K562 (cell line): ENCODE measurements around the gene CXCL1. TPM values are rescaled to one million over a fixed set of nuclear protein-coding genes. Genes with fewer than 3 reads are reported as not detected.

ENCODE experiments used
- ATAC-seq: fragments of 200-7000 bp; cut with Tn5 transposase; 3 replicates; pipeline ENCODE4 v1.9.1; 2020; ENCODE audit warnings: moderate library complexity
- BruUV-seq: library from RNA; stranded (reverse); fragments of 400-500 nt; replicated peaks from 2 replicates; lab custom pipeline; 2021; lab: Mats Ljungman, UMichigan
- CTCF ChIA-PET: fragments of 300-600 bp; formaldehyde crosslinking; extraction: SDS; loops from one replicate; lab custom pipeline; 2021; ENCODE audit warnings: low intra/inter-chr PET ratio; lab: Yijun Ruan, JAX
- POLR2A ChIA-PET: fragments of 300-600, 350-650 bp; sonication (Branson Sonifier 250); formaldehyde crosslinking; extraction: SDS; loops from one replicate; lab custom pipeline; 2021; ENCODE audit warnings: antibody characterized with exemption, inconsistent platforms; lab: Yijun Ruan, JAX
- DNase-seq, 4 experiments: peaks; one replicate each; pipeline versions ENCODE4 v3.0.0 to v3.0.0-alpha.2; 2011 to 2018; ENCODE audit warnings: low spot score in 3 of 4, mixed read lengths in 3 of 4; ENCODE audit errors: extremely low read depth in 1 of 4
- FAIRE-seq: peaks from 2 replicates; lab custom pipeline; 2011; peaks lifted over from hg19 to GRCh38; lab: Jason Lieb, UNC
- H2AFZ ChIP-seq: 2 replicates; pipeline ENCODE4 v1.6.0; 2011; ENCODE audit warnings: low read depth, low read length, control low read depth, inconsistent platforms
- H3K27ac ChIP-seq: fragments of 200-600 bp; 3 replicates; pipeline ENCODE4 v1.8.0; 2011; ENCODE audit warnings: low read depth, mild to moderate bottlenecking, control low read depth, inconsistent platforms, low read length, moderate library complexity, mixed read lengths; ENCODE audit errors: extremely low read depth
- H3K27me3 ChIP-seq, 2 experiments: fragments of 300-600 bp in 1 of 2; 2 replicates in 1 of 2; 3 replicates in 1 of 2; pipeline versions ENCODE4 v1.6.0 to v1.8.0; 2011; ENCODE audit warnings: inconsistent platforms in 2 of 2, low read length in 2 of 2, mild to moderate bottlenecking in 1 of 2, mixed read lengths in 1 of 2, moderate library complexity in 1 of 2; ENCODE audit not compliant: control insufficient read depth in 2 of 2, insufficient read depth in 2 of 2
- H3K36me3 ChIP-seq: fragments of 300-600 bp; 3 replicates; pipeline ENCODE4 v1.8.0; 2011; ENCODE audit warnings: mild to moderate bottlenecking, low read length, inconsistent platforms; ENCODE audit not compliant: control insufficient read depth, insufficient read depth
- H3K4me1 ChIP-seq, 2 experiments: fragments of 200-600 bp in 1 of 2; replicated peaks in 1 of 2; 2 replicates in 1 of 2; 3 replicates in 1 of 2; pipeline versions ENCODE4 v1.5.1 to v1.8.0; 2011; ENCODE audit warnings: inconsistent platforms in 2 of 2, low read length in 2 of 2, mild to moderate bottlenecking in 1 of 2, mixed read lengths in 1 of 2, moderate library complexity in 1 of 2; ENCODE audit not compliant: control insufficient read depth in 2 of 2, insufficient read depth in 2 of 2
- H3K4me2 ChIP-seq: 2 replicates; pipeline ENCODE4 v1.6.1; 2011; ENCODE audit warnings: low read length, control low read depth, inconsistent platforms, mixed read lengths; ENCODE audit not compliant: insufficient read depth
- H3K4me3 ChIP-seq: fragments of 200-600 bp; sonication (generic), shearing (Covaris generic); 2 replicates; pipeline ENCODE4 v1.5.1; 2016; ENCODE audit warnings: control low read depth, inconsistent platforms
- H3K79me2 ChIP-seq: fragments of 200-600 bp; 3 replicates; pipeline ENCODE4 v1.8.0; 2011; ENCODE audit warnings: low read length, inconsistent platforms; ENCODE audit not compliant: control insufficient read depth, insufficient read depth
- H3K9ac ChIP-seq, 2 experiments: 2 replicates each; pipeline versions ENCODE4 v1.6.0 to v1.6.1; 2011; ENCODE audit warnings: low read depth in 2 of 2, low read length in 2 of 2, control low read depth in 1 of 2, inconsistent platforms in 1 of 2, mild to moderate bottlenecking in 1 of 2, mixed read lengths in 1 of 2; ENCODE audit not compliant: insufficient read depth in 1 of 2
- H3K9me1 ChIP-seq: one replicate; pipeline ENCODE4 v1.6.0; 2011; ENCODE audit warnings: inconsistent platforms, mild to moderate bottlenecking, low read length, moderate library complexity; ENCODE audit not compliant: control insufficient read depth, insufficient read depth
- H3K9me3 ChIP-seq: replicated peaks from 2 replicates; pipeline ENCODE4 v1.5.1; 2011; ENCODE audit warnings: low read depth, low read length, inconsistent platforms; ENCODE audit not compliant: control insufficient read depth, insufficient read depth
- H4K20me1 ChIP-seq: replicated peaks from 2 replicates; pipeline ENCODE4 v1.6.1; 2011; ENCODE audit warnings: low read length, inconsistent platforms, mixed read lengths; ENCODE audit not compliant: control insufficient read depth, insufficient read depth
- ARID1B ChIP-seq: fragments of 450-650 bp; IDR thresholded peaks from 2 replicates; pipeline ENCODE4 v1.6.1; 2016; ENCODE audit warnings: antibody characterized with exemption, mild to moderate bottlenecking, inconsistent platforms
- CHD4 ChIP-seq: fragments of 200-600 bp; sonication (generic); IDR thresholded peaks from 3 replicates; pipeline ENCODE4 v1.6.1; 2012; ENCODE audit warnings: low read depth, mild to moderate bottlenecking, mixed read lengths, low read length, inconsistent platforms; ENCODE audit not compliant: insufficient read depth, insufficient replicate concordance, poor library complexity, severe bottlenecking
- NFE2L1 ChIP-seq: fragments of 450-650 bp; IDR thresholded peaks from 2 replicates; pipeline ENCODE4 v1.6.1; 2016; ENCODE audit warnings: missing genetic modification characterization, low read depth, mild to moderate bottlenecking, missing compliant biosample characterization, moderate library complexity, borderline replicate concordance
- NR4A1 ChIP-seq, 2 experiments: fragments of 250-450 bp in 1 of 2; fragments of 450-650 bp in 1 of 2; sonication (Bioruptor Pico) in 1 of 2; IDR thresholded peaks; 2 replicates each; pipeline versions ENCODE4 v1.4.0 to v1.6.1; 2016 to 2020; ENCODE audit warnings: mild to moderate bottlenecking in 2 of 2, missing compliant biosample characterization in 1 of 2, missing genetic modification characterization in 1 of 2, moderate library complexity in 1 of 2
- PKNOX1 ChIP-seq: fragments of 450-650 bp; IDR thresholded peaks from 2 replicates; pipeline ENCODE4 v1.6.1; 2016
- PML ChIP-seq: IDR thresholded peaks from 2 replicates; pipeline ENCODE4 v1.6.1; 2012; ENCODE audit warnings: low read length, inconsistent platforms
- TOE1 ChIP-seq, 2 experiments: fragments of 450-650 bp in 1 of 2; sonication (generic) in 1 of 2; formaldehyde crosslinking in 1 of 2; IDR thresholded peaks; 2 replicates each; pipeline versions ENCODE4 v1.7.1 to v1.8.0; 2016 to 2022; ENCODE audit warnings: borderline replicate concordance in 2 of 2, mild to moderate bottlenecking in 2 of 2, antibody characterized with exemption in 1 of 2, inconsistent platforms in 1 of 2, low read depth in 1 of 2, missing genetic modification reagents in 1 of 2, moderate library complexity in 1 of 2
- TRIM28 ChIP-seq: fragments of 450-650 bp; IDR thresholded peaks from 2 replicates; pipeline ENCODE4 v1.6.1; 2017
- ZNF133 ChIP-seq: fragments of 250-450 bp; sonication (Bioruptor Pico); IDR thresholded peaks from 2 replicates; pipeline ENCODE4 v1.4.0; 2020; ENCODE audit warnings: mild to moderate bottlenecking
- WGBS: fragments of 100-300 bp; shearing (Covaris generic); methylation state at CpG from one replicate; pipeline ENCODE4 v1.1.6; 2016; ENCODE audit warnings: low coverage, mixed read lengths; ENCODE audit not compliant: insufficient coverage; ENCODE audit errors: missing lambda C conversion rate; 5-methylcytosine and 5-hydroxymethylcytosine counted together
- in situ Hi-C: fragments of 300-500 bp; cut with MboI; formaldehyde crosslinking; loops from 4 replicates; pipeline ENCODE4 v1.15.0; 2018; ENCODE audit warnings: inconsistent platforms, mixed read lengths
- intact Hi-C: fragments of 100-400 bp; cut with micrococcal nuclease; formaldehyde crosslinking; loops from 2 replicates; pipeline ENCODE4 v1.14.2; 2022
- polyA plus RNA-seq, 8 experiments: library from polyadenylated mRNA; depleted of rRNA in 4 of 8; stranded (reverse) in 5 of 8; unstranded in 3 of 8; fragments of >200 nt; fragmentation: Nextera tagmentation in 2 of 8; fragmentation: Illumina TruSeq in 1 of 8; extraction: Ambion mirVana in 2 of 8; extraction: Trizol in 1 of 8; gene quantifications; 2 replicates each; pipeline versions ENCODE4 v1.2.1 to v1.2.3, GENCODE V29; 2011 to 2014; ENCODE audit warnings: inconsistent platforms in 1 of 8, missing spikeins in 1 of 8
- total RNA-seq, 7 experiments: library from RNA; depleted of rRNA in 6 of 7; stranded (reverse); fragments of >200 nt in 6 of 7; fragmentation: Illumina TruSeq in 2 of 7; extraction: Trizol in 2 of 7; gene quantifications; 2 replicates each; pipeline versions ENCODE4 v1.2.1 to v1.2.3, GENCODE V29; 2011 to 2021; ENCODE audit warnings: low replicate concordance in 1 of 7
- TF ChIP-seq, protein P1 (sequence below), 2 experiments: IDR thresholded peaks in 1 of 2; conservative IDR thresholded peaks in 1 of 2; 2 replicates each; pipeline ENCODE4 v1.6.1; 2016; ENCODE audit warnings: low read depth in 2 of 2, mild to moderate bottlenecking in 1 of 2, missing compliant biosample characterization in 1 of 2, missing genetic modification characterization in 1 of 2, moderate library complexity in 1 of 2
- TF ChIP-seq, protein P2 (sequence below), 2 experiments: fragments of 450-650 bp in 1 of 2; IDR thresholded peaks; 2 replicates each; pipeline ENCODE4 v1.6.1; 2011 to 2017; ENCODE audit warnings: low read depth in 2 of 2, antibody characterized with exemption in 1 of 2, borderline replicate concordance in 1 of 2, low read length in 1 of 2, mild to moderate bottlenecking in 1 of 2, mixed read lengths in 1 of 2; ENCODE audit not compliant: control insufficient read depth in 1 of 2

The CXCL1 gene
- total and polyA plus RNA-seq, 9 of the 15 experiments (the other 6 are each of a cell fraction or from before 2014, with no cell fraction given): 0.07 to 2.2 (median 0.32) TPM; not detected in 3

- Histone ChIP-seq H3K27me3 (no peaks in the 10 kb centered on the region), H3K9me1 (no peaks in the 10 kb centered on the region), H3K79me2 (no peaks in the 10 kb centered on the region), H3K9me3 (no peaks in the 10 kb centered on the region), H4K20me1 (no peaks in the 10 kb centered on the region), H2AFZ (no peak overlapping the region), H3K4me2 (no peak overlapping the region), H3K9ac (no peak overlapping the region), H3K27ac (no peak overlapping the region), H3K4me3 (no peak overlapping the region), H3K36me3 (no peaks in the 10 kb centered on the region), H3K4me1 (peaks cover 0 to 7% of the 10 kb centered on the region in 2 experiments)
- intact Hi-C loops (no loop called here), in situ Hi-C loops (no loop called here)
- DNase-seq (peak; percentile 13 to 32 (median 15)), ATAC-seq (no peak; the same call in 2 of the 3 replicates), FAIRE-seq (peak; percentile 54)
- ChIA-PET POLR2A (interaction anchor here (0.5 kb wide), 1 partner anchor 59 kb away, joined by 5 read pairs; no protein-coding TSS in a partner anchor), CTCF (no interaction called here)
- 4% methylated on average over 4 of the region's 4 CpGs for WGBS
- BruUV-seq: no TSS peak
- TF ChIP-seq PML (no peak), NR4A1 (CRISPR knock-in tag; IDR thresholded peaks at IDR 0.05) (no peak), NR4A1 (tag; IDR thresholded peaks at IDR 0.05) (no peak), NFE2L1 (tag) (no peak), CHD4 (no peak), ARID1B (peak; percentile 74), TRIM28 (no peak), ZNF133 (CRISPR knock-in tag) (no peak), PKNOX1 (0 out of 2 replicates have a peak, but pooled peaks have one; percentile 19), TOE1 (IDR thresholded peaks at IDR 0.05; ENCODE audit: borderline replicate concordance) (no peak), TOE1 (CRISPR knock-in tag; IDR thresholded peaks at IDR 0.05; ENCODE audit: borderline replicate concordance, low read depth) (no peak)
- TF ChIP-seq, protein P1, sequence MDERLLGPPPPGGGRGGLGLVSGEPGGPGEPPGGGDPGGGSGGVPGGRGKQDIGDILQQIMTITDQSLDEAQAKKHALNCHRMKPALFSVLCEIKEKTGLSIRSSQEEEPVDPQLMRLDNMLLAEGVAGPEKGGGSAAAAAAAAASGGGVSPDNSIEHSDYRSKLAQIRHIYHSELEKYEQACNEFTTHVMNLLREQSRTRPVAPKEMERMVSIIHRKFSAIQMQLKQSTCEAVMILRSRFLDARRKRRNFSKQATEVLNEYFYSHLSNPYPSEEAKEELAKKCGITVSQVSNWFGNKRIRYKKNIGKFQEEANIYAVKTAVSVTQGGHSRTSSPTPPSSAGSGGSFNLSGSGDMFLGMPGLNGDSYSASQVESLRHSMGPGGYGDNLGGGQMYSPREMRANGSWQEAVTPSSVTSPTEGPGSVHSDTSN (CRISPR knock-in tag; IDR thresholded peaks at IDR 0.05; ENCODE audit: low read depth): no peak
- TF ChIP-seq, protein P1 (tag; conservative IDR thresholded peaks at IDR 0.05; ENCODE audit: low read depth): peak; percentile 86
- TF ChIP-seq, protein P2, sequence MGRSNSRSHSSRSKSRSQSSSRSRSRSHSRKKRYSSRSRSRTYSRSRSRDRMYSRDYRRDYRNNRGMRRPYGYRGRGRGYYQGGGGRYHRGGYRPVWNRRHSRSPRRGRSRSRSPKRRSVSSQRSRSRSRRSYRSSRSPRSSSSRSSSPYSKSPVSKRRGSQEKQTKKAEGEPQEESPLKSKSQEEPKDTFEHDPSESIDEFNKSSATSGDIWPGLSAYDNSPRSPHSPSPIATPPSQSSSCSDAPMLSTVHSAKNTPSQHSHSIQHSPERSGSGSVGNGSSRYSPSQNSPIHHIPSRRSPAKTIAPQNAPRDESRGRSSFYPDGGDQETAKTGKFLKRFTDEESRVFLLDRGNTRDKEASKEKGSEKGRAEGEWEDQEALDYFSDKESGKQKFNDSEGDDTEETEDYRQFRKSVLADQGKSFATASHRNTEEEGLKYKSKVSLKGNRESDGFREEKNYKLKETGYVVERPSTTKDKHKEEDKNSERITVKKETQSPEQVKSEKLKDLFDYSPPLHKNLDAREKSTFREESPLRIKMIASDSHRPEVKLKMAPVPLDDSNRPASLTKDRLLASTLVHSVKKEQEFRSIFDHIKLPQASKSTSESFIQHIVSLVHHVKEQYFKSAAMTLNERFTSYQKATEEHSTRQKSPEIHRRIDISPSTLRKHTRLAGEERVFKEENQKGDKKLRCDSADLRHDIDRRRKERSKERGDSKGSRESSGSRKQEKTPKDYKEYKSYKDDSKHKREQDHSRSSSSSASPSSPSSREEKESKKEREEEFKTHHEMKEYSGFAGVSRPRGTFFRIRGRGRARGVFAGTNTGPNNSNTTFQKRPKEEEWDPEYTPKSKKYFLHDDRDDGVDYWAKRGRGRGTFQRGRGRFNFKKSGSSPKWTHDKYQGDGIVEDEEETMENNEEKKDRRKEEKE (IDR thresholded peaks at IDR 0.05; ENCODE audit: borderline replicate concordance in 1 of 2, control insufficient read depth in 1 of 2, low read depth in 2 of 2, low read length in 1 of 2): no peak
These were observed 35.3 kb downstream of the CXCL1 start for GRCh38 chr4:73904491-73904890.
